EH (cell line): ENCODE results near the gene ITGAX.
"Not testable (repeated sequence)": the region's sequence is repeated elsewhere in the genome, so short reads cannot be mapped to it uniquely, and the experiment has no call there.

Experiments used
- DNase-seq: peaks from one replicate; pipeline ENCODE4 v3.0.0-alpha.2; 2015; ENCODE audit warnings: low read depth

Gene ITGAX

DNA sequence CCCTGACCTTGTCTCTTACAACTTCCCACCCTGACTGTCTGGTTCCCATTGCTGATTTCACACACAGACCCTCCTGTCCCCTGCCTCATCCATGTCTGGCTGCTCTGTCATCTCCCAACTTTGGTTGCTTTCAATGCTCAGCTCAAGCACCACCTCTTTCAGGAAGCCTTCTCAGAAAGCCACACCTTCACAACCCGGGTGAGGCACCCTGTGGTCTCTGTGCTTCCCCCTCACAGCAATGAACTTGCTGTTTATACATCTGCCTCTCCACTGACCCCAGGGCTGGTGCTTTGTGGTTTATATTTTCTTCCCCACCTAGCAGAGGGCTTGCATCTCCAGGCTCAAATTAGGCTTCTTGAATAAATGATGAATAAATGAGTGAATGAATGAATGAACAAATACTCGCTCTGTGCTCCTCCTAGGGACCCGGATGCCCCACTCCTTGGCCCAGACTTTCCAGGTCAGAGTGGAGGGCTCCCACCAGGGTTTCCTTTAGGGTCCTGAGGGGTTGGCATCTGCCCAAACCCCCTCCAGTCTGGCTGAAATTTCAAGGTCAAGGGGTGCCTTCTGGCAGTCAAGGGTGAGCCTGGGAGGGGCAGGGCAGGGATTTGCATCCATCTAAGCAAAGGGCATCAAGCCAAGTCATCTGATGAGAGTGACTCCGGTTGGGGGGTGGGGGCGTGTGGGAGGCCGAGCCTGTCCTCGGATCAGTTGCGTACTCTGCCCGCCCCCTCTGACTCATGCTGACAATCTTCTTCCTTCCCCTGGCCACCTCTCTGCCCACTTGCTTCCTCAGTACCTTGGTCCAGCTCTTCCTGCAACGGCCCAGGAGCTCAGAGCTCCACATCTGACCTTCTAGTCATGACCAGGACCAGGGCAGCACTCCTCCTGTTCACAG lies at the start of gene ITGAX:
ITGAX (plus strand) TSS at position 783 of the 898 bp plus-strand sequence; CDS start at position 862, 79 bp downstream.
- peak; percentile 30 for DNase-seq

DNA sequence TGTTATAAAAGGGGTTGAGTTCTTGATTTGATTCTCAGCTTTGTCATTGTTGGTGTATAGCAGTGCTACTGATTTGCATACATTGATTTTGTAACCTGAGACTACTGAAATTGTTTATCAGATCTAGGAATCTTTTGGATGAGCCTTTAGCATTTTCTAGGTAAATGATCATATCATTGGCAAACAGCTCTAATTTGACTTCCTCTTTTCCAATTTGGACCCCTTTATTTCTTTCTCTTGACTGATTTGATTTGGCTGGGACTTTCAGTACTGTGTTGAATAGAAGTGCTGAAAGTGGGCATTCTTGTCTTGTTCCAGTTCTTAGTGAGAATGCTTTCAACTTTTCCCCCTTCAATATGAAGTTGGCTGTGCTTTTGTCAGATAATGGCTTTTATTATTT lies 49.8 kb upstream of the ITGAX start:
- no peak for DNase-seq

DNA sequence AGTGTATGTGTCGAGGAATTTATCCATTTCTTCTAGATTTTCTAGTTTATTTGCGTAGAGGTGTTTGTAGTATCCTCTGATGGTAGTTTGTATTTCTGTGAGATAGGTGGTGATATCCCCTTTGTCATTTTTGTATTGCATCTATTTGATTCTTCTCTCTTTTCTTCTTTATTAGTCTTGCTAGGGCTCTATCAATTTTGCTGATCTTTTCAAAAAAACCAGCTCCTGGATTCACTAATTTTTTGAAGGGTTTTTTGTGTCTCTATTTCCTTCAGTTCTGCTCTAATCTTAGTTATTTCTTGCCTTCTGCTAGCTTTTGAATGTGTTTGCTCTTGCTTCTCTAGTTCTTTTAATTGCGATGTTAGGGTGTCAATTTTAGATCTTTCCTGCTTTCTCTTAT lies 46.6 kb upstream of the ITGAX start:
- not testable (repeated sequence) for DNase-seq

DNA sequence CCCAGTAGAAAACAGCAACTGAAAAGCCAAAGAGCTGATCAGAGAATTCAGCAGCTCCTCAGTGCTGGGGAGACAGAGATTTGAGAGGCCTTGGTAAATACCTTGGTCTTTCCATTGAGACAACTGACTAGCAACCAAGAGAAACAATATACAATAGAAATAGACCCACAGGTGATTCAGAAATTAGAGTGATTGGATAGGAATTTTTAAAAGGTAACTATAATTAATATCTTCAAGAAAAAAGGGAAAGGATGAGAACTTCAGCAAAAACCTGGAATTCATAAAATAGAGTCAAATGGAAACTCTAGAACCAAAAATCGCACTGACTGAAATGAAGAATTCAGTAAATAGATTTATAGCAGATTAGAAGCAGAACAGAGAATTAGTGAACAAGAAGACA lies 32.5 kb upstream of the ITGAX start:
- DNase-seq: no peak

DNA sequence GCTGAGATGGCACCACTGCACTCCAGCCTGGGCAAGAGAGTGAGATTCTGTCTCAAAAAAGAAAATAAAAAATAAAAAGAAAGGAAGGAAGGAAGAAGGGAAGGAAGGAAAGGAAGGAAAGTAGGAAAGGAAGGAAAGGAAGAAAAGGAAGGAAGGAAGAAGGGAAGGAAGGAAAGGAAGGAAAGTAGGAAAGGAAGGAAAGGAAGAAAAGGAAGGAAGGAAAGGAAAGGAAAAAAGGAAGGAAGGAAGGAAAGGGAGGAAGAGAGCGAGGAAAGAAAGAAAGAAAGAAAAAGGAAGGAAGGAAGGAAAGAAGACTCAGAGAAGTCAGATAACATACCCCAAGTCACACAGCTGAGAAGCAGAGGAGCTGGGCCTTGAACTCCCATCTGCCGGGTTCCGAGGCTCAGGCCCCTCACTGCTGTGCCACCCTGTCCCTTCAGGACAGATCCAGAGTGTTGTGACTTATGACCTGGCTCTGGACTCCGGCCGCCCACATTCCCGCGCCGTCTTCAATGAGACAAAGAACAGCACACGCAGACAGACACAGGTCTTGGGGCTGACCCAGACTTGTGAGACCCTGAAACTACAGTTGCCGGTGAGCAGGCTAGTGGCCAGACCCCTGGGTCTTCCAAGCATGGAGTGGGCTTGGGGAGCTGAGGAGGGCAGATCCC lies 30.9 kb upstream of the ITGAX start:
- no peak for DNase-seq

DNA sequence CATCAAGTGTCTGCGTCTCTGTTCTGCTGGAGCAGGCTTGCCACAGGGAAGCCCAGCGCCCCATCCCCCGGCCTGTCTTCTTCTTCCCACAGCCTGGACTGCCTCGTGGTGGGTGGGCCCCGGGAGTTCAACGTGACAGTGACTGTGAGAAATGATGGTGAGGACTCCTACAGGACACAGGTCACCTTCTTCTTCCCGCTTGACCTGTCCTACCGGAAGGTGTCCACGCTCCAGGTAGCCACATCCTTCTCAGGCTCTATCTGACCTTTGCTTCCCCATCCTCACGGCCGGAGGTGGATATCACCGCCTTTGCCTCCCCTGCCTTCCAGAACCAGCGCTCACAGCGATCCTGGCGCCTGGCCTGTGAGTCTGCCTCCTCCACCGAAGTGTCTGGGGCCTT lies 29.8 kb upstream of the ITGAX start:
- DNase-seq: no peak

DNA sequence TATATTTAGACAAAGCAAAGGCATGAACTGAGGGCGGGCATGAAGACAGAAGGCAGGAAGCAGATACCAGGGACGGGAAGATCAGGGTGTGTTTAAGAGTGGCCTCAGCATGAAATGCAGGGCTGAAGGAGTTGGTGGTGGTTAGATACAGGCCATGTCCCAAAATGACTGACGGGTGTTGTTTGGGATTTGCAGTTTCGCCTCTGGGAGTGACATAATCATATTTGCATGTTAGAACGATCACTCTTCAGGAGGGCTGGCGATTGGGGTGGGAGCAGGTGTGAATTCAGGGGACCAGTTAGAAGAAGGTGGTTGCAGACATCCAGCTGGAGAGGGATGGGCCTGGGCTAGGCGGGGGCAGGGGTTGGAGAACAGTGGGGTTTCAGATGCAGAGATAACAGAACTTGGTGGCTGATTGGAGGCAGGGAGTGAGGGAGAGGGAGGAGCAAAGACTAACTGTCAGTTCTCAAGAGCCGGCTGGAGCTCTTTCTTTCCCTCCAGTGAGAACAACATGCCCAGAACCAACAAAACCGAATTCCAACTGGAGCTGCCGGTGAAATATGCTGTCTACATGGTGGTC lies 27.2 kb upstream of the ITGAX start:
- no peak for DNase-seq

DNA sequence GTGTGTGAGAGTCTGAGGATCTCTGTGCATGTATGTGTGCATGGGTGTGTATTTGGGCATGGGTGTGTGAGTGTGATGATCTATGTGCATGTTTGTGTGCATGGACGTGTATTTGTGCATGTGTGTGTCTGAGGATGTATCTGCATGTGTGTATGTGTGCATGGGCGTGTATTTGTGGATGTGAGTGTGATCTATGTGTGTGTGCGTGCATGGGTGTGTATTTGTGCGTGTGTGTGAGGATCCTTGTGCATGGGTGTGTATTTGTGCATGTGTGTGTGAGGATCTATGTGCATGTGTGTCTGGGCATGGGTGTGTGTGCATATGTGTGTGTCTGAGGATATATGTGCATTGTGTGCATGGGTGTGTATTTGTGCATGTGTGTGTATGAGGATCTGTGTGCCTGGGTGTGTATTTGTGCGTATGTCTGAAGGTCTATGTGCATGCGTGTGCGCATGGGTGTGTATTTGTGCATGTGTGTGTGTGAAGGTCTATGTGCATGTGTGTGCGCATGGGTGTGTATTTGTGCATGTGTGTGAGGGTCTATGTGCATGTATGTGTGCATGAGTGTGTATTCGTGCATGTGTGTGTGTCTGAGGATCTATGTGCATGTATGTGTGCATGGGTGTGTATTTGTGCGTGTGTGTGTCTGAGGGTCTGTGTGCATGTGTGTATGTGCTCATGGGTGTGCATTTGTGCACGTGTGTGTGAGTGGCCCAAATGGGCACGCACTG lies 26.5 kb upstream of the ITGAX start:
- no peak for DNase-seq

DNA sequence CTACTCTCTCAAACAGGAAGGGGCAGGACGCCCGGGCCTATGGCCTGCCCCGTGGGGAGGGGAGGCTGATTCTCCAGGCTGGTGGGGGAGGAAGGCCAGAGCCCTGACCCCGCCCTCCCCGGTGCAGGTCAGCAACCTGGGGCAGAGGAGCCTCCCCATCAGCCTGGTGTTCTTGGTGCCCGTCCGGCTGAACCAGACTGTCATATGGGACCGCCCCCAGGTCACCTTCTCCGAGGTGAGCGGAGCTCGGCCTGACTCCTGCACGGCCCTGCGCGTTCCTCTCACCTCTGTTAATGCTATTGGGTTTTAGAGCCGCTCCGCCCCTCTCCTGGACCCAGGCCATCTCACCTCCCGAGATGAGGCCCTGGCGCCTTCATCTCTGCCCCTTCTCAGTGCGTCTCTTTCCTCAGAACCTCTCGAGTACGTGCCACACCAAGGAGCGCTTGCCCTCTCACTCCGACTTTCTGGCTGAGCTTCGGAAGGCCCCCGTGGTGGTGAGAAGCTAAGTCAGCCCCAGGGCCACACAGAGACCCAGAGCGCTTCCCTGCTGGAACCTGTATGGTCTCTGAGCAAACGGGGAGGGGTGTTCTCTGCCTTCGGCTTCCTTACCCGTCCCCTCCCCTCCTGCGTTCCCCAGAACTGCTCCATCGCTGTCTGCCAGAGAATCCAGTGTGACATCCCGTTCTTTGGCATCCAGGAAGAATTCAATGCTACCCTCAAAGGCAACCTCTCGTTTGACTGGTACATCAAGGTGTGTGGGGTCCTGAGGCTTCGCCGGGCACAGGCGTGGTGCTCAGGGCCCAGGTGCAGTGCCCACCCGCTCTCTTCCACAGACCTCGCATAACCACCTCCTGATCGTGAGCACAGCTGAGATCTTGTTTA lies 25.1 kb upstream of the ITGAX start:
- no peak for DNase-seq

DNA sequence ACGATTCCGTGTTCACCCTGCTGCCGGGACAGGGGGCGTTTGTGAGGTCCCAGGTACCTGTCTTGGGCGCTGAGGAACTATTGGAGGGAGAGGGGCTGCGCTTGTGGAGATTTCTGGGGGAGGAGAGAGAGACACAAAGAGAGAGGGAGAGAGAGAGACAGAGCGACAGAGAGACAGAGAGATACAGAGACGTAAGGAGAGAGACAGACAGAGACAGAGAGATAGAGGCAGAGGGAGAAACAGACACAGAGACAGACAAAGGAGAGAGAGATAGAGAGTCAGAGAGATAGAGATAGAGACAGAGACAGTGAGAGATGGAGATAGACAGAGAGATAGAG lies 24.5 kb upstream of the ITGAX start:
- no peak for DNase-seq

DNA sequence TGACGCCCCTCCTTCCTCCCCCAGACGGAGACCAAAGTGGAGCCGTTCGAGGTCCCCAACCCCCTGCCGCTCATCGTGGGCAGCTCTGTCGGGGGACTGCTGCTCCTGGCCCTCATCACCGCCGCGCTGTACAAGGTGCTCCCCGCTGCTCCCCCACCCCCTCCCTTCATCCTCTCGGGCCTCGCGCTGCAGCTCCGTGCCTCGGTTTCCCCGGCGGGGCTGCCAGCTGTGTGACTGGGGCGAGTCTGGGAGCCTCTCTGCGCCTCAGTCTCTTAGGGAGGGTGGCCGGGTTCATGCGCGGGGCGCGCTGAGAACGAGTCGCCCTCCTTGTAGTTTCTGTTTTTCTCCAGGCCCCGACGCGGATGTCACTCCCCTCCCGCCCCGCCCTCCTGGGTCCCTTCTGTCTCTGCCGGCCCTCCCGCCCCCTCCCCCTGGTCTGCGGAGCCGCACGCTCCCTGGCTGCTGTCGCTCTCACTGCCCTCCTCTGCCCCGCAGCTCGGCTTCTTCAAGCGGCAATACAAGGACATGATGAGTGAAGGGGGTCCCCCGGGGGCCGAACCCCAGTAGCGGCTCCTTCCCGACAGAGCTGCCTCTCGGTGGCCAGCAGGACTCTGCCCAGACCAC lies 23.7 kb upstream of the ITGAX start:
- no peak for DNase-seq

DNA sequence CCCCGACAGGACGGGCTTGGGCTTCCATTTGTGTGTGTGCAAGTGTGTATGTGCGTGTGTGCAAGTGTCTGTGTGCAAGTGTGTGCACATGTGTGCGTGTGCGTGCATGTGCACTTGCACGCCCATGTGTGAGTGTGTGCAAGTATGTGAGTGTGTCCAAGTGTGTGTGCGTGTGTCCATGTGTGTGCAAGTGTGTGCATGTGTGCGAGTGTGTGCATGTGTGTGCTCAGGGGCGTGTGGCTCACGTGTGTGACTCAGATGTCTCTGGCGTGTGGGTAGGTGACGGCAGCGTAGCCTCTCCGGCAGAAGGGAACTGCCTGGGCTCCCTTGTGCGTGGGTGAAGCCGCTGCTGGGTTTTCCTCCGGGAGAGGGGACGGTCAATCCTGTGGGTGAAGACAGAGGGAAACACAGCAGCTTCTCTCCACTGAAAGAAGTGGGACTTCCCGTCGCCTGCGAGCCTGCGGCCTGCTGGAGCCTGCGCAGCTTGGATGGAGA lies 23.1 kb upstream of the ITGAX start:
- no peak for DNase-seq

DNA sequence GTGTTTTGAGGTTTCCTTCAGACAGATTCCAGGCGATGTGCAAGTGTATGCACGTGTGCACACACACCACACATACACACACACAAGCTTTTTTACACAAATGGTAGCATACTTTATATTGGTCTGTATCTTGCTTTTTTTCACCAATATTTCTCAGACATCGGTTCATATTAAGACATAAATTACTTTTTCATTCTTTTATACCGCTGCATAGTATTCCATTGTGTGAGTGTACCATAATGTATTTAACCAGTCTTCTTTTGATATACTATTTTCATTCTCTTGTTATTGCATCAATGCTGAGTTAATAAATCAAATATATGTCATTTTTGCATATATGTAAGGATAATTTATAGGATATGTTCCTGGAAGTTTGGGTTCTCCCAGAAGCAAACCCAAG lies 22.4 kb upstream of the ITGAX start:
- no peak for DNase-seq

DNA sequence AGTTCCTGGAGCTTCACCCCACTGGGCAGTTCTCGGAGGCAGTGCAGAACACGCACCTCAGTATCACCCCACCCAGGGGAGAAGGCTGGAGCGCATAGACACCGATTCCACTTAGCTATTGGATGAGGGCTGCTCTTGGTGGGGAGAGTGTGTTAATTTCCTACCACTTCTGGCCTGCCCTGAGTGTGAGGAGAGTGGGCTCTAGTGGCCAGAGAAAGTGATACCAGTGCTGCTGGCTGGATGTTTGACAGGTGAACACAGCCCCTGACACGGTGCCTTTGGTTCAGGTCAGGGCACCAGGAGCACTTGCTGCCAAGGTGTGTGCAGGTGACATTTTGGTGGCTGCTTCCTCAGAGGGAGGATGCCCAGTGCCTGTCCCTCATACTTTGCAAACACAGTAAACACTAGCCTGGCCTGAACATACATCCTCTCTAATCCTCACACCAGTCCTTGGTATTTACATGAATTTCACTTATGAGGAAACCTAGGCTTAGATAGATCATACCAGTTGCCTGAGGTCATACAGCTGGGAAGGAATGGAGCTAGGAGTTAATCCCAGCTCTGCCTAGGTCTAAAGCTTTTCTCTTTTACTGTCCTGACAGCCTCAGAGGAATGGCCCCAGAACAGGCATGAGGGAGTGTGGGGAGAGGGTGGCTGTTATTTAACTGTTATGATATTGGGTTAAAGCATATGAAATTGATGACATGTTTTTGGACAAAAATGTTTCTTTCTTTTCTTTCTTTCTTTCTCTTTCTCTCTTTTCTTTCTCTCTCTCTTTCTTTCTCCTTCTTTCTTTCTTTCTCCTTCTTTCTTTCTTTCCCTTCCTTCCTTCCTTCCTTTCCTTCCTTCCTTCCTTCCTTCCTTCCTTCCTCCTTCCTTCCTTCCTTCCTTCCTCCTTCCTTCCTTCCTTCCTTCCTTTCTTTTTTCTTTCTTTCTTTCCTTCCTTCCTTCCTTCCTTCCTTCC lies 21.0 kb upstream of the ITGAX start:
- DNase-seq: peak; percentile 26

DNA sequence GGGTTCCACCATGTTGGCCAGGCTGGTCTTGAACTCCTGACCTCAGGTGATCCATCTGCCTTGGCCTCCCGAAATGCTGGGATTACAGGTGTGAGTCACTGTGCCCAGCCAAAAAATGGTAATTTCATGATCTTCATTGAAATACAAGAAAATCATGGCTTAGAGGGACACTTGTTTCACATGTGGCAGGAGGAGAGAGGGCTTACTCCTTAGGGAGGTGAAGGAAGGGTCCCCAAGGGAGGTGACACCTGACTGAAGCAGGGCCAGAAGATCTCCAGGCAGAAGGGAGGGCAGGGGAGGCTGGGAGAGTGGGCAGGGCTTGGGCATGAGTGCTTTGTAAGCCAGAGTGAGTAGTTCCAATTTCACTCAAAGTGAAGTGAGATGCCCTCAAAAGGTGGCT lies 20.0 kb upstream of the ITGAX start:
- DNase-seq: no peak

DNA sequence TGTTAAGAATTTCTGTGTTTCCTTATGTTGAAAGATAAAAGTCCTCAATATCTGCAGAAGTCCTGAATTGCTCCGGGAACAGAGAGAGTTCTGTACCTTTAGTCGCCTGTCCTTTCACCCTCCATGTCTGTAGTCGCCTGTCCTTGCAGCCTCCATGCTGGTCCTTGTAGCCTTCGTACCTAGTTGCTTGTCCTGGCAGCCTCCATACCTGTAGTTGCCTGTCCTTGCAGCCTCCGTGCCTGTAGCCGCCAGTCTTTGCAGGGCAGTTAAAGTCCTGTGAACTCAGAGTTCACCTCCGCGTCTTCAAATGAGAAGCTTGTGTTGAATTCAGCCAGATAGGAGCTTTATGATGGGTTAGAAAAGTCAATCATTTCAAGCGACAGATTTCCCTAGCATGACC lies 19.5 kb upstream of the ITGAX start:
- no peak for DNase-seq

DNA sequence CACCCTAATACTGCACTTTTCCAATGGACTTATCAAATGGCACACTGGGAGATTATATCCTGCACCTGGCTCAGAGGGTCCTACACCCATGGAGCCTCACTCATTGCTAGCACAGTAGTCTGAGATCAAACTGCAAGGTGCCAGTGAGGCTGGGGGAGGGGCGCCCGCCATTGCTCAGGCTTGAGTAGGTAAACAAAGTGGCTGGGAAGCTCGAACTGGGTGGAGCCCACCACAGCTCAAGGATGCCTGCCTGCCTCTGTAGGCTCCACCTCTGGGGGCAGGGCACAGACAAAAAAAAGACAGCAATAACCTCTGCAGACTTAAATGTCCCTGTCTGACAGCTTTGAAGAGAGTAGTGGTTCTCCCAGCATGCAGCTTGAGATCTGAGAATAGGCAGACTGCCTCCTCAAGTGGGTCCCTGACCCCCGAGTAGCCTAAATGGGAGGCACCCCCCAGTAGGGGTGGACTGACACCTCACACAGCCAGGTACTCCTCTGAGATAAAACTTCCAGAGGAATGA lies 16.8 kb upstream of the ITGAX start:
- not testable (repeated sequence) for DNase-seq

DNA sequence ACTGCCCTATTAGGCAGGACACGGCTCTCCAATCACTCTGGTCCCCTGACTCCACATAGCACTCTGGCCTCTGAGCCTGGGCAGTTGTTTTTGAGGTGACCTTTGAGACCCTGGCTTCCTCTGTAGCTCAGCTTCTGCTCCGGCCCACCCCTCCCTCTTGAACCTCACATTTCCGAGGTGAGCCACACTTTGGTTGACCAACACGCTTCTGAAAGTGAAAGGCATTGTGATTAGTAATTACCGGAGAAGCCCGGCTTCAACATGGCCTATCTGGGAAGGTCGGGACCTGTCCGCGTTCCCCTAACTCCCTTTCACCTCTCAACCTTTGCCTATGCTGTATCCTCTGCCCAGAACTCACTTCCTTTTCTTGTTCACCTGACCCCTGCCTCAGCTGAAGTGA lies 10.3 kb upstream of the ITGAX start:
- DNase-seq: no peak

DNA sequence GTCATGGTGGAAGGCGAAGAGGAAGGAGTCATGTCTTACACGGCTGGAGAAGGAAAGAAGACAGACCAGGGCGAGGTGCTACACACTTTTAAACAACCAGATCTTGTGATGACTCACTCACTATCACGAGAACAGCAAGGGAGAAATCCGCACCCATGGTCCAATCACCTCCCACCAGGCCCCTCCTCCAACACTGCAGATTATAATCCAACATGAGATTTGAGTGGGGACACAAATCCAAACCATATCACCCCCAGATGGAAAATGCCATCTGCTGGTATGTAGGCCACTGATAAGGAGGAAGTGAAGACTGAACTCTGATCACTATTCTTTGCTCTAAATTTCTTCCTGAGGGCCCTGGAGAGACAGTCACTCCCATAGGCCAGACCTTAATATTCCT lies 7.5 kb upstream of the ITGAX start:
- no peak for DNase-seq

DNA sequence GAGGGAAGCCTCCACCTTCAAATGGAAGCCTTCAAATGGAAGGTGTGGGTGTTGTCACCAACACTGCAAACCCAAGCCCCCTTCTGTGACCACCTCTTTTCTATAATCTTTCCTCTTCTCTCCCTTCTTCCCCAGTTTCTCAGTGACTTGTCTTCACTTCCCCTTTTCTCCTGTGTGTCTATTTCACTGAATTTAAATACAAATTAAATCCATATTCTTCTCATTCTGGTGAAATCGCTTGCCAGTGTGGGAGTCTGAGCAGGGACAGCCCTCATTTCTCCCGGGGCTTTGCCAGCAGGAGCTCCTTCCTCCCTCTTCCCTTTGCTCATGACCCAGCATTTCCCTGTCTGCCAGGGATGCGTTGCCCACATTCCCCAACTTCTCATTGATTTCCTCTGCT lies 6.4 kb upstream of the ITGAX start:
- DNase-seq: no peak
